HG02852 (cell line): Measurements from ENCODE around the gene CYB561D2.
"Not testable (repeated sequence)": the region's sequence is repeated elsewhere in the genome, so short reads cannot be mapped to it uniquely, and the experiment has no call there.

ENCODE experiments used
- ATAC-seq: cut with Tn5 transposase; IDR thresholded peaks from one replicate; pipeline ENCODE4 v1.9.1; 2021; ENCODE audit warnings: mild to moderate bottlenecking, moderate library complexity; ENCODE audit not compliant: unreplicated experiment

Gene CYB561D2, protein sequence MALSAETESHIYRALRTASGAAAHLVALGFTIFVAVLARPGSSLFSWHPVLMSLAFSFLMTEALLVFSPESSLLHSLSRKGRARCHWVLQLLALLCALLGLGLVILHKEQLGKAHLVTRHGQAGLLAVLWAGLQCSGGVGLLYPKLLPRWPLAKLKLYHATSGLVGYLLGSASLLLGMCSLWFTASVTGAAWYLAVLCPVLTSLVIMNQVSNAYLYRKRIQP

GRCh38 chr3:50350527-50351322, at the start of gene CYB561D2, which contains the start of gene NPRL2:
Gene CYB561D2, plus strand, starts transcription at chr3:50350862. Its CDS starts 572 bp downstream, at chr3:50351434.
Gene NPRL2, minus strand, starts transcription at chr3:50350775. Its CDS starts 123 bp downstream, at chr3:50350652.
- peak; percentile 85 for ATAC-seq

DNA sequence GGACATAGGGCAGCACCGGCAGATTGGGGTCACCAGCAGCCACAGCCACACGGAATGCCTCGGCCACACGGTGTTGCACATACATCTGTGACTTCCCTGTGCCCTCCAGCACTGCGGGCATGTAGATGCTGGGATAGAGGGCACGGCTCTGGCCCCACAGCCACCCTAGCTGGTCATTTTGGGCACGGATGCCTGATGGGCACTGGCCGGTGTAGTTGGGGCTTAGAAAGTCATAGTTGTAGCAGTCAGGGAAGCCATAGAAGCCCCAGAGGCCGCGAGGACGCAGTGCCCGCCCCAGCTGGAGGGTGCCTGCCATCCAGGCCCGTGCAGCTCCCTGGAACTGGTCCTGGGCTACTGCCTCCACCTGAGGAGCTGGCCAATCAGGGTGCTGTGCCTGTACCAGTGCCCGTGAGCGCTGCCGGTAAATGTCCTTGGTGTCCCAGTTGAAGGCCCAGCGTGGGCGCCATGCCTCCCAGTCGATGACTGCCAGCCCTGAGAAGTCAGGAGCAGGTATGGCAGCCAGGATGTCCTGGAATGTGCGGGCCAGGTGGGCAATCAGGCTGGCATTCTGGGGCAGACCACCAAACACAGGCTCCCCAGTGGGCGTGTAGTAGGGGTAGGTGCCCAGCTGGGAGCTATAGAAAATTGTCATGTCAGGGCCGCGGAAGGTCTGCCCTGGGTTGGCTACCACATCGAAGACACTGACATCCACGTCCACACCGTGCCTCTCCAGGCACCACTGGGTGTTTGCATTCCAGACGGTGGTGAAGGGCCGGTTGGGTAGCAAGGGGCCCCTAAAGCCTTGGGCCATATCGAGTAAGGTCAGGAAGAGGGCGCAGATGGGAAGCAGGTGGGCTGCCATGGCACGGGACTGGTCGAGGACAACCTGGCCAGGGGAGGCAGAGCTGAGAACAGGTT, 48.3 kb upstream of the CYB561D2 start:
- no peak for ATAC-seq

- ATAC-seq: no peak
Observed at GRCh38 chr3:50303013-50303815, 47.4 kb upstream of the CYB561D2 start, which contains the start of gene HYAL1. Gene HYAL1, minus strand, starts transcription at chr3:50303574. Its CDS starts 618 bp downstream, at chr3:50302956.

GRCh38 chr3:50304601-50305000, 46.1 kb upstream of the CYB561D2 start:
- no peak for ATAC-seq

DNA sequence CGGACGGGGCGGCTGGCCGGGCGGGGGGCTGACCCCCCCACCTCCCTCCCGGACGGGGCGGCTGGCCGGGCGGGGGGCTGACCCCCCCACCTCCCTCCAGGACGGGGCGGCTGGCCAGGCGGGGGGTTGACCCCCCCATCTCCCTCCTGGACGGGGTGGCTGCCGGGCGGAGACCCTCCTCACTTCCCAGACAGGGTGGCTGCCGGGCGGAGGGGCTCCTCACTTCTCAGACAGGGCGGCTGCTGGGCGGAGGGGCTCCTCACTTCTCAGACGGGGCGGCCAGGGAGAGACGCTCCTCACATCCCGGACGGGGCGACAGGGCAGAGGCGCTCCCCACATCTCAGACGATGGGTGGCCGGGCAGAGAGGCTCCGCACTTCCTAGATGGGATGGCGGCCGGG, 38.6 kb upstream of the CYB561D2 start:
- ATAC-seq: not testable (repeated sequence)

DNA sequence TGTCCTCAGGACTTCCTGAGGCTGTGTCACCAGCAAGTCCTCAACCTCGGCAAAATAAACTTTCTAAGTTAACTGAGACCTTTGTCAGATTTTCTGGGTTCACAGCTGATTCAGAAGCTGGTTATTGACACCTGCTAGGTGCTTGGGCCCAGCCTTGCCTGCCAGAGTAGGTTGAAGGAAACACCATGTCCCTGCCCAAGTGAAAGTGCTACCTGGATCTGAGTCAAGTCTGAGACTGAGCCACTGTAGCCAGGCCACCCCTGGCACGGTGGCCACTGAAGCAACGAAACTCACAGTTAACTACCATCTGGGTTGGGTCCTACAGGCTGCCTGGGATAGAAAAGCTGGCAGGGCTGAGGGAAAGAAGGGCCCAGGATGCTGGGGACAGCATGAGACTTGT, 36.3 kb upstream of the CYB561D2 start:
- ATAC-seq: no peak

DNA sequence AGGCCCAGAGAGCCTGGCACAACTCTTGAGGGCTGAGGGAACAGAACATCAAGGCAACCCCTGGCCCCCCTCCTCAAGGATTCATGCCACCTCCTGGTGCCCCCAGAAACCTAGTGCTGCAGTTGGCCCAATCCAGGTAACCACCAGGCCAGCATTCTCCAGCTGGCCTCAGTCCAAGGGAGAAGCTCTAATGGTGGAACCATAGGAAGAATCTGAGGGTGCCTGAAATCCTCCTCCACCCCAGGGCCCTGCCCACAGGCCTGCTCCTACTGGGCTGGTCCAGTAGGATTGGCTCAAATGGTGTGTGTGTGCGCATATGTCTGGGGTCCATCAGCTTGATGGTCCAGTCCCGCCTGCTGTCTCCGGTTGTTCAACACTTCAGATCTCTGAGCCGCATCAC, 35.8 kb upstream of the CYB561D2 start:
- ATAC-seq: no peak

DNA sequence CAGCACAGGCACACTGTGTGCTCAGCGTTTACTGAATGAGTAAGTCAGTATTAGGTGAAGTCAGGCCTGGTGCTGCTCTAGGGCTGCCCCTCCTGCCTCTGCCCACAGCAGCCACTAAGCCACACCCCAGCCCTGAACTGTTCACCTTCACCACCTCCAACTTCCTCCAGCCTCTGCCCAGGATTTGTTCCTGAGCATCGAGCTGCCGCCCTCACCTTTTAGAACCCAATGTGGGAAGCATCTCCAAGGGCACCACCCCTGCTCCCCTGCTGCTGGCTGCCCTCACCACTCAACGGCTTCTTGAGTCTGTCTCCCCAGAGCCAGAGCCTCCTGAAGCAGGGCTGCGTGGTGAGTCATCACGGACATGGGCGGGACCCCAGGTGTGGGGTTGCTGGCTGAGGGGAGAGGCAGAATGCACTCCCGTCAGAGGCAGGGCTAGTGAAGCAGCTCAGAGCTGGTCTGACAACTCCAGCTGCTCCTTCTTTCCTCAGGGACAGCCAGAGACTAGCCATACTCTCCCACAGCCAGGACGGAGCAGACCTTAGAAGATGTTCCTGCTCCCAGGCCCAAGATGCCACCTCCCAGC, 33.9 kb upstream of the CYB561D2 start:
- no peak for ATAC-seq

DNA sequence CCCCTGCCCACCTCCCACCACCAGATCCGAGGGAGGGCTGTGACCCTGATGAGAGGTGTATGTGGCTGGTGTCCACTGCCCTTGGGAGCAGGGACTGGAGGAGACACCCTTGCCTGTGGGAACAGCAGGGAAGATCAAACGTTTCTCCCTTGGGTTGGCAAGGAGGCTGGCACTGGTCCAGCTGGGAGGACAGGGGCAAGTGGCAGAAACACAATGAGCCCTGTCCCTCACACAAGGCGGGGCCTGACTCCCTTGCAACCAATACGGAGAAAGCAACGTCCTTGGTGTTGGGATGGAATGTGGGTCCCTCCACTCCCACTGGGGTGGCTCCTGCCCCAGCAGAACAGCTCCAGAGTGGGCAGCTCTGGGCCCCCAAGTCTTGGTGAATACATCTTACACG, 33.4 kb upstream of the CYB561D2 start:
- no peak for ATAC-seq

DNA sequence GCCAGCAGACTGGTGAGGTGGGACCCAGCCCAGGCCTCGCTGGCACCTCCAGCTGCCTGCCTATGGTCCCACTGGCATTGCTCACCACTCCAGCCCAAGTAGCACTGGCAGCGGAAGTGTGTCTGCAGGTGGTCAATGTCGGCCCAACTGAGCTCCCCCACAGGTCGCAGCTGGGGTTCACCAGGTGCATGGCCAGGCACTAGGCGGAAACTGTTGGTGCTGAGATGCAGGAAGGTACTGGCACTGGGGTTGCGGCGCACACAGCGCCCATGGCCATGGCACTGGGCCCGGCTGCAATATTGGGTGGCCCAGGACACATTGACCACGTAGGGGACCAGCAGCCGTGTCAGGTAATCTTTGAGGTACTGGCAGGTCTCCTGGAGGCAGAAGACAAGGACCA, 32.5 kb upstream of the CYB561D2 start:
- ATAC-seq: no peak

- no peak for ATAC-seq
Observed at GRCh38 chr3:50318615-50319014, 32.0 kb upstream of the CYB561D2 start.

DNA sequence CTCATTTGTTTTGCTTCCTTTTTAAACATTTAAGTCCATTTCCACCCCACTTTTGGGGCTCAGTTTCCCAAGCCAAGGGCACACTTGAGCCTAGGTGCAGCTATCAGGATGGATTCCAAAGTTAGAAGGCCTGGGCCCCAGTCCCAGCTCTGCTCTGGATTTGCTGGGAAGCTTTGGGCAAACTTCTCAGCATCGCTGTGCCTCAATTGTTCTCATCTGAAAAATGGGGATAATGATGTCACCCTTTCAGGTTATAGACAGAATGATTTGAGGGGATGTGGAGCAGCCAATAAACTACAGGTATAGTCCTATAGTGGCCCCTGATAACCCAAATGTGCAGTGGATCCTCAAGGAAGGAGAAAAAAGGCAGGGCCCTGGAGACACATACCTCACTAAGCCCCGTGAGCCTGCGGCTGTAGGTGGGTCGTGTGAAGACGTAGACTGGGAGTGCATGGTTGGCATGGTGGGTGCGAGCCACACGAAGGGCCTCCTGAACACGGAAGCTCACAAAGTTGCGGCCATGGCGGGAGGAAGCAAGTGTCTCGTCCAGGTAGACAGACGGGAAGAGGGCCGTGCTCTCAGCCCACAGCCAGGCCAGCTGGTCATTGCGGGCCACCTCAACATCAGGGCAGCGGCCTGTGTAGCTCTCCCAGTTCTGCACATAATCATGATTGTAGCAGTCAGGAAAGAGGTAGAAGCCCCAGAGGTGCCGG, 31.3 kb upstream of the CYB561D2 start:
- no peak for ATAC-seq

DNA sequence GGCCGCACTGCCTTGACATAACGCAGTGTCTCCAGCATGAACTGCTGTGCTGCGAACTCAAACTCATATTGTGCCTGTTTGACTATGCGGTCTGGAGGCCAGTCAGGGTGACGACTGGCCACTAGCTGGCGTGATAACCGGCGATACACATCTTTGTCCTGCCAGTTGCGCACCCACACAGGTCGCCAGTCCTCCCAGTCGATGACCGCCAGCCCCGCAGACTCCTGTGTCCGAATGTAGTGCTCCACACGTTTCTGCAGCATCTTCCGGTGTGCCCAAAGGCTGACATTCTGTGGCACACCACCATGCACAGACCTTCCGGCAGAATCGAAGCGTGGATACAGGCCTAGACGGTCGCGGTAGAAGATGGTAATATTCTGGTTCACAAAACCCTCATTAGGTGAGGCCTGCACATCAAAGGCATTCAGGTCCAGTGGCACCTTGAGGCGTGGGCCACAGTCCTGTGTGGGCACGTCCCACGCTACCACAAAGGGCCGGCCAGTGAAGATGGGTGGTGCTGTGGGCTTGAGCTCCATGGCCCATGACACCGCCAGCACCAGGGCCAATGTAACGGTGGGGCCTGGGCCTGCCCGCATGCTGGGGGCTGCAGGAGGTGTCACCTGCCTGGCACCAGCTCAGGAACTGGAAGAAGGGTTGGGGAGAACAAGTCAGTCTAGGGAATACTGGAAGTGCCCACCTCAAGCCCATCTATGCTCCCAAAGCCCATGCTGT, 30.6 kb upstream of the CYB561D2 start:
- no peak for ATAC-seq

GRCh38 chr3:50320853-50321335, 29.8 kb upstream of the CYB561D2 start:
- peak; percentile 56 for ATAC-seq

DNA sequence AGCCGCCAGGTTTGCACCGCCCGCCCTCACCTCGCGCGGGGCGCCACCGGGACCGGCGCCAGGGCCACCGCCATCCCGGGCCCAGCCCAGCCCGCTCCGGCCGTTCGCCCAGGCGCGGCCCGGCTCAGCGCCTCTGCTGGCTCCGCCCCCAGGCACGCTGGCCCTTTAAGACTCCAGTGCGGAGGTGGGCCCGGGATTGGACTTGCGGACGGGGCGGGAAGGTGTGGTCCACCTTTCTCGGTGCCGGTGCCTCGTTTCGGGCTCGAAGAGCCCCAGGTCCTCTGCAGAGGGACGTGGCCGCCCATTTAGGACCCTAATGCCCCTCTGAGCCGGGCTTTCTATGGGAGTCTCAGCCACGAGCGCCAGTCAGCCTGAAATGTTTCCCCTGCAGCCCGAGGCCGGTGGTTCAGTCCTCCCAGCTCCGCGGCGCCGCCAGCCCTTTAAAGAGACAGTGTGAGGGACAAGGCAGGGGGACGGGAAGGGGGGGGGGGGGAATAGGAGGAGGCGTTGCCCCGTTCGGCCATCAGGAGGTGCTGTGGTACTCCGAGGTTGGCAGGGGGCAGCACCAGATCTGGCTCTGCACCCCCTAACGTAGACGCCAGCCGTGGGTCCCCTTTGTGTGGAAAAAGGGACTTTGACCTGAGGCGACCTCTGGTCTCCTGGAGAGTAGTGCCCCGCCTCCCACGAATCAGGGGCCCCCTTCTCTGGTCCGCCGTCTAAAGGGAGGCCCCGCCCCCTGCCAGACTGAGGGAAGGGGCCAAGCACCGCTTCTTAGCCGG, 29.1 kb upstream of the CYB561D2 start:
- ATAC-seq: peak; percentile 80

GRCh38 chr3:50322115-50322385, 28.6 kb upstream of the CYB561D2 start:
- ATAC-seq: no peak

GRCh38 chr3:50322386-50323091, 28.1 kb upstream of the CYB561D2 start, which contains the start of gene HYAL2:
Gene HYAL2, minus strand, starts transcription at chr3:50322745. Its CDS starts 2,256 bp downstream, at chr3:50320489.
- ATAC-seq: no peak
